Left cardiac atrium (tissue), 4 donors: Measurements from ENCODE around the gene TTC22. TPM values are rescaled to one million over a fixed set of nuclear protein-coding genes. Genes with fewer than 3 reads are reported as not detected.
A peak's percentile ranks its signal among the peaks of the same experiment; 100 is the strongest.

Source experiments
- ATAC-seq, 2 donors: fragments of 200-7000 bp; cut with Tn5 transposase; one replicate each; pipeline ENCODE4 v1.9.1; 2020; ENCODE audit warnings: mild to moderate bottlenecking in 2 of 2, moderate library complexity in 2 of 2
- DNase-seq: peaks from one replicate; pipeline ENCODE4 v3.0.0-alpha.2; 2020
- intact Hi-C, 2 donors: fragments of 100-400 bp; cut with DNase I; formaldehyde crosslinking; loops; one replicate each; pipeline versions ENCODE4 v1.14.1 to v1.15.1; 2022 to 2023
- total RNA-seq, 2 donors: library from RNA; stranded (reverse); fragmentation: NEBNext Ultra II Directional; extraction: Animal tissue kit (Norgen Biotek cat#: 25700); gene quantifications; one replicate each; pipeline ENCODE4 v1.2.1, GENCODE V29; 2021
- donor health status: DM: no; HTN: yes; CAD: no.
- donor health status: DM: no; HTN: yes; CAD: no; lungs with severe emphysema.
- donor health status: DM: yes; HTN: yes; CAD: no.
- donor health status: Dilated cardiomyopathy.

Gene TTC22
- total RNA-seq, 2 donors from 2014 or later = 0.31 to 0.47 TPM

DNA sequence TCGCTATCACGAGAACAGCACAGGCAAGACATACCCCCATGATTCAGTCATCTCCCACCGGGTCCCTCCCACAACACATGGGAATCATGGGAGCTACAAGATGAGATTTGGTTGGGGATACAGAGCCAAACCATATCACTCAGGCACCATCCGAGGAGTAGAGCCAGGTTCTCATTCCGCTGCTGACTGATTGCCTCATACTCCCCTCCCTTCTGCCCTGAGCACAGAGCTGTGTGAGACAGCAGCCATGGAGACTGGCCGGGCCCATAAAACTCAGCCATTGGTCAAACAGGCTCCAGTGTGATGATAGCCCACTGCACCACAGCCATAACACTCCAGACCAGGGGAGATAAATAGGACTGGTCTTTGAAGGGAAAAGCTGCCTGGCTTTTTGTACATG is 62.9 kb downstream of the TTC22 start:
- no peak for ATAC-seq
- no peak for DNase-seq
- intact Hi-C loops = no loop called here

DNA sequence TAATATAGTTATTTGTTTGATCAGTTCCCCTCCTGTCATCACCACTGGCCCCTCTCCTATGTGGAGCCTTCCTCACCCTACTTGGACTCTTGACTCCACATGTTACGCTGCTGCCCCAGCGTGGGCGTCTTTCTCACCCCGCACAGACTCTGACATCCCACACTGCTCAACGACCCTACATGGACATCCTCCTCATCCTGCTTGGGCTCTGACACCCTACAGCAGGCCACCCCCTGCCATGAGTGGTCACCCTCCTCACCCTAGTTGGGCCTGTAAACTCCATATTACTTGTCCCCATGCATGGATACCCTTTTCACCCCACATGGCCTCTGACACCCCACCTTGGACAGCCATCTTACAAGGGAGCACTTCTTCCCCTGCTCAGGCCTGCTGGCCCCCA is 64.4 kb downstream of the TTC22 start:
- DNase-seq (no peak), ATAC-seq (peak in 1 of 2 donors; percentile 22)
- intact Hi-C loops = no loop called here

Other genes starting within 250 kb of the TTC22 start
- under 1 TPM; 0.15 to 0.29 TPM for gene FAM151A, start 177.8 kb downstream of the TTC22 start, total RNA-seq
- 1 to 10 TPM; 3.6 to 4.5 TPM for gene MROH7, start 159.5 kb downstream of the TTC22 start, total RNA-seq
- 10 to 100 TPM; 11.0 to 16.0 TPM for gene TTC4, start 85.5 kb downstream of the TTC22 start, total RNA-seq
- gene PARS2, start 36.8 kb downstream of the TTC22 start, total RNA-seq = 1 to 10 TPM; 2.9 to 3.3 TPM
- gene DHCR24, start 85.9 kb upstream of the TTC22 start, total RNA-seq = 10 to 100 TPM; 54.7 to 55.4 TPM
- under 1 TPM; 0.24 to 0.27 TPM for gene TMEM61, start 179.3 kb upstream of the TTC22 start, total RNA-seq
- gene BSND, start 197.6 kb upstream of the TTC22 start, total RNA-seq = not detected
- gene PCSK9, start 238.2 kb upstream of the TTC22 start, total RNA-seq = under 1 TPM in 1 of 2 donors, not detected in 1; 0.13 TPM